HG03558 (cell line): Measurements from ENCODE around the gene ZNF20.
A peak's percentile ranks its signal among the peaks of the same experiment; 100 is the strongest.

Source experiments
- ATAC-seq: cut with Tn5 transposase; IDR thresholded peaks from one replicate; pipeline ENCODE4 v1.9.1; 2021; ENCODE audit warnings: moderate number of reproducible peaks; ENCODE audit not compliant: unreplicated experiment; ENCODE audit errors: extremely low read depth

The ZNF20 gene

GRCh38 chr19:12139885-12140544 lies at the start of gene ZNF20:
ZNF20 (minus strand) TSS chr19:12140350; CDS start chr19:12140182, 168 bp downstream.
- no peak for ATAC-seq

GRCh38 chr19:12187625-12188024 lies 47.5 kb upstream of the ZNF20 start:
- no peak for ATAC-seq

- ATAC-seq = no peak
Measured at GRCh38 chr19:12180377-12180776, 40.2 kb upstream of the ZNF20 start.

- no peak for ATAC-seq
Measured at GRCh38 chr19:12166626-12167025, 26.5 kb upstream of the ZNF20 start.

GRCh38 chr19:12163826-12164225 lies 23.7 kb upstream of the ZNF20 start:
- no peak for ATAC-seq

- ATAC-seq = peak; percentile 65
Measured at GRCh38 chr19:12162882-12163806, 23.0 kb upstream of the ZNF20 start, which contains the start of gene ZNF136. ZNF136 (plus strand) TSS chr19:12163096; CDS start chr19:12163204, 108 bp downstream.

- ATAC-seq = no peak
Measured at GRCh38 chr19:12162513-12162881, 22.3 kb upstream of the ZNF20 start.

GRCh38 chr19:12159773-12160414 lies 19.7 kb upstream of the ZNF20 start:
- ATAC-seq = no peak

GRCh38 chr19:12156223-12157058 lies 16.3 kb upstream of the ZNF20 start, which contains the start of gene ZNF625:
ZNF625 (minus strand) TSS chr19:12156734; CDS start chr19:12156558, 176 bp downstream.
- no peak for ATAC-seq

- no peak for ATAC-seq
Measured at GRCh38 chr19:12155324-12155860, 15.2 kb upstream of the ZNF20 start.

GRCh38 chr19:12145348-12145747 lies 5.2 kb upstream of the ZNF20 start:
- ATAC-seq = no peak

GRCh38 chr19:12141405-12141736 lies 1.2 kb upstream of the ZNF20 start:
- no peak for ATAC-seq

- no peak for ATAC-seq
Measured at GRCh38 chr19:12140545-12141404, 625 bp upstream of the ZNF20 start.

GRCh38 chr19:12139269-12139668 lies 881 bp downstream of the ZNF20 start:
- ATAC-seq = no peak

GRCh38 chr19:12137221-12137940 lies 2.8 kb downstream of the ZNF20 start:
- no peak for ATAC-seq

GRCh38 chr19:12133069-12133468 lies 7.1 kb downstream of the ZNF20 start:
- no peak for ATAC-seq

- ATAC-seq = no peak
Measured at GRCh38 chr19:12126707-12127106, 13.4 kb downstream of the ZNF20 start.
